ENCODE data around the gene ZNF423.

Gene ZNF423

DNA sequence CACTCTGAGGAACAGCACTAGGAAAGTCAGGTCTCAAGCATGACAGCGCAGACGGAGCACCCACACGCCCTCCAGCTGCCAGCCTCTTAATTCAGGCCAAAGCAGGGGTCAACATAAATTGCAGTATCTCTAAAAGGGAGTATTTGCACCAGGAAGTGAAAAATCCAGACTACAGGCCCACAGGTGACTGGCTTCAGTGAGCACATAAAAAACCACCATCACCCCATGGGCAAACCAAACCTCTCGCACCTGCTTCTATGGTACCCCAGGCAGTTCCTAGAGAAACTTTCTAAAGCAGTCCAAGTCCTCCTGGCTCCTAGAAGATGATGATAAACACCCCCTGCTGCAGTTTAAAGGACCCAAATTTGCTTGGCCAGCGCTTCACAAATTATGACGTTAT is 129.8 kb downstream of the ZNF423 start:
- TF ChIP-seq GATA2 (IDR thresholded peaks at IDR 0.05; ENCODE audit: low read depth, low read length) (no peak), GATA3 (IDR thresholded peaks at IDR 0.05; ENCODE audit: low read depth, low read length) (no peak)

- TF ChIP-seq GATA3 (IDR thresholded peaks at IDR 0.05; ENCODE audit: low read depth, low read length) = no peak
- no peak for TF ChIP-seq GATA2 (IDR thresholded peaks at IDR 0.05; ENCODE audit: low read depth, low read length)
These were observed 130.3 kb downstream of the ZNF423 start for GRCh38 chr16:49725651-49726050.

GRCh38 chr16:49724774-49725173 is 131.1 kb downstream of the ZNF423 start:
- TF ChIP-seq GATA3 (IDR thresholded peaks at IDR 0.05; ENCODE audit: low read depth, low read length) = no peak
- TF ChIP-seq GATA2 (IDR thresholded peaks at IDR 0.05; ENCODE audit: low read depth, low read length) = no peak

GRCh38 chr16:49723310-49723709 is 132.6 kb downstream of the ZNF423 start:
- no peak for TF ChIP-seq GATA2 (IDR thresholded peaks at IDR 0.05; ENCODE audit: low read depth, low read length)
- TF ChIP-seq GATA3 (IDR thresholded peaks at IDR 0.05; ENCODE audit: low read depth, low read length) = no peak

DNA sequence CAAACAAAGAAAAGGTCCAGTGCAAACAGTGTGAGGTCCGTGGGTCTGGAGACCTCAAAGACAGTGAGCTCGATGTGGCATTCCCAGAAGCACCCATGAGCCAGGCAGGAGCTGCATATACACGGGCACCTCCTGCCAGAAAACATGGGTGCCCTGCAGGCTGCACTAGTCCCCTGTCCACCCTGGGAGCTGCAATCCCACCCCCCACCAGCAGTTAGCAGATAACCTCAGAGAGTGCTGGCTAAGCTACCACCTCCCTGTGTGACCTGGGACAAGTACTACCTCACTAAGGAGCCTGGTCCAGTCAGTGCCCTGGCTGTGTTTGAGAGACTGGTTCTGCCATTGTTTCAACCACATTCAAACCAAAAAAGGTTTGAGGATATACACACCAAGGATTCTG is 135.7 kb downstream of the ZNF423 start:
- TF ChIP-seq GATA3 (IDR thresholded peaks at IDR 0.05; ENCODE audit: low read depth, low read length) (no peak), GATA2 (IDR thresholded peaks at IDR 0.05; ENCODE audit: low read depth, low read length) (no peak)

- no peak for TF ChIP-seq GATA2 (IDR thresholded peaks at IDR 0.05; ENCODE audit: low read depth, low read length)
- no peak for TF ChIP-seq GATA3 (IDR thresholded peaks at IDR 0.05; ENCODE audit: low read depth, low read length)
These were observed 138.2 kb downstream of the ZNF423 start for GRCh38 chr16:49717689-49718088.

- TF ChIP-seq GATA2 (IDR thresholded peaks at IDR 0.05; ENCODE audit: low read depth, low read length) = no peak
- TF ChIP-seq GATA3 (IDR thresholded peaks at IDR 0.05; ENCODE audit: low read depth, low read length) = no peak
These were observed 139.5 kb downstream of the ZNF423 start for GRCh38 chr16:49716339-49716934.

- TF ChIP-seq GATA3 (IDR thresholded peaks at IDR 0.05; ENCODE audit: low read depth, low read length) (no peak), GATA2 (IDR thresholded peaks at IDR 0.05; ENCODE audit: low read depth, low read length) (no peak)
These were observed 142.1 kb downstream of the ZNF423 start for GRCh38 chr16:49713770-49714169.

DNA sequence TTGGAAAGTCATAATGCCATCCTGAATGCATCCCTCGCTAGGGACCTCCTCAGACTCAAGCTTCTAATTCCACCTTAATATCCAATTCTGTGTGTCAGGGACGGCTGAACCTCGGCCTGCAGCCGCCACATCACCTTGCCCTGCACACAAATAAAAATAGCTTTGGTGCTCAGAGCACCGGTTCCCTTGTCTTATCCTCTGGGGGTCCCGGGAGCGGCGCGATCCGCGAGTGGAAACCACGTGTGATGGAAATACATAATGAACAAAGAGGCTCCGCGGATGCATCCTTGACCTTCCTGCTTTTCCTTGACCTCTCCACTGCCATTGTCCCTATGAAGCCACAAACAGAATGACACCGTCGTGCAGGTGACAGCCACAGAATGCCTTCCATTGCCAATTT is 143.4 kb downstream of the ZNF423 start:
- no peak for TF ChIP-seq GATA3 (IDR thresholded peaks at IDR 0.05; ENCODE audit: low read depth, low read length)
- TF ChIP-seq GATA2 (IDR thresholded peaks at IDR 0.05; ENCODE audit: low read depth, low read length) = no peak

GRCh38 chr16:49712106-49712505 is 143.8 kb downstream of the ZNF423 start:
- TF ChIP-seq GATA3 (IDR thresholded peaks at IDR 0.05; ENCODE audit: low read depth, low read length) (no peak), GATA2 (IDR thresholded peaks at IDR 0.05; ENCODE audit: low read depth, low read length) (no peak)

GRCh38 chr16:49709057-49709456 is 146.9 kb downstream of the ZNF423 start:
- no peak for TF ChIP-seq GATA2 (IDR thresholded peaks at IDR 0.05; ENCODE audit: low read depth, low read length)

DNA sequence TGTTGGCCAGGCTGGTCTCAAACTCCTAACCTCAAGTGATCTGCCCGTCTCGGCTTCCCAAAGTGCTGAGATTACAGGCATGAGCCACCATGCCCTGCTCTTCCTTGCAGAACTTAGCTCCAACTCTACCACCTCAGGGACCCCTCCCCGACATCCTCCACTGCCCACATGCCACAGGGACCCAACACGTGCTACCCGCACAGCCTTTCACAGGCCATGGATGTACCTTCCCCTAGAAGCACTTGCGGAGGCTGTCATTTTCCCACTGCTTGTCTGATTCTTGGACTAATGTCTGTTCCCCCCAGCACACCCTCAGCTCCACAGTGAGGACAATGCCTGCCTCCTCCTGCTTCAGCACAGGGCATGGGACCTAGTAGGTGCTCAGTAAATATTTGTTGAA is 147.4 kb downstream of the ZNF423 start:
- TF ChIP-seq GATA2 (IDR thresholded peaks at IDR 0.05; ENCODE audit: low read depth, low read length) = no peak

DNA sequence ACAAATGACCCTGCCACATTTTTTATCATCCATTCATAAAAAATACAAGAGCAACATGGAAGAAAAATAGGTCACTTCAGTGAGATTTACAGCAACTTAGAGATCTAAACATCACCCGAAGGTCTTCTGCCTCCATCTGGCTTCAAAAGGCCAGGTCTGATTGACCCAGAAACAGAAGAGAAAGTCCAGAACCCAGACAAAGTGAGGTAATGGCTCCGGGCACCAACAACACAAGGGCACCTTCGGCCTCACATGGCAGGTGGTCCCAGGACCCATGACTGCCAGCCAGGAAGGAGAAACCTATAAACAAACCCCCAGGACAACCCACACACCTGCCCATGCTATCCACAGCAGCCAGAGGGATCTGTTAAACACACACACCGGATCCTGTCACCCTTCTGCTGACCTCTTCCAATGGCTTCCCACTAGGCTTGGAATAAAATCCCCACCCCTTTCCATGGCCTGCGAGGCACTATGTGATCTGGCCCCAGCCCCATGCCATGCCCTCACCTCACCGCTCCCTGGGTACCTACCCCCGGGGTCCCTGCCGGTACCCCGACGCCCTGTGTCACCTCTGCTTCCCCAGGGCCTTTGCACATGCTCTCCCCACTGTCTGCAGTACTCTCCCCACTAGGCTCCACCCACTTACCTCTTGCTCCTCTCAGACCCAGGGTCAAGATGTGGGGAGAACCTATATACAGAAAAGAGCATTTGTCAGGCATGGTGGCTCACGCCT is 149.1 kb downstream of the ZNF423 start:
- TF ChIP-seq GATA2 (IDR thresholded peaks at IDR 0.05; ENCODE audit: low read depth, low read length) = no peak
- TF ChIP-seq GATA3 (IDR thresholded peaks at IDR 0.05; ENCODE audit: low read depth, low read length) = no peak

- TF ChIP-seq GATA2 (IDR thresholded peaks at IDR 0.05; ENCODE audit: low read depth, low read length) = no peak
- TF ChIP-seq GATA3 (IDR thresholded peaks at IDR 0.05; ENCODE audit: low read depth, low read length) = no peak
These were observed 151.2 kb downstream of the ZNF423 start for GRCh38 chr16:49704586-49705155.

GRCh38 chr16:49703483-49703882 is 152.4 kb downstream of the ZNF423 start:
- TF ChIP-seq GATA3 (IDR thresholded peaks at IDR 0.05; ENCODE audit: low read depth, low read length) (no peak), GATA2 (IDR thresholded peaks at IDR 0.05; ENCODE audit: low read depth, low read length) (no peak)

Data from SH-SY5Y (cell line).